GM12892 (cell line): ENCODE data around the gene IL2RA.

Source experiments
- POLR2A ChIP-seq: IDR thresholded peaks from 2 replicates; pipeline ENCODE4 v1.6.1; 2011; ENCODE audit warnings: low read depth, low read length, control low read depth
- POLR2AphosphoS5 ChIP-seq: IDR thresholded peaks from 2 replicates; pipeline ENCODE4 v1.6.1; 2011; ENCODE audit warnings: low read depth, low read length, control low read depth
- TAF1 ChIP-seq: IDR thresholded peaks from 2 replicates; pipeline ENCODE4 v1.6.1; 2011; ENCODE audit warnings: low read depth, mild to moderate bottlenecking, control low read depth, low read length, borderline replicate concordance

- TF ChIP-seq TAF1 = no peak
- TF ChIP-seq POLR2A = no peak
- no peak for TF ChIP-seq POLR2AphosphoS5
Observed at GRCh38 chr10:5985029-5985428, 77.1 kb downstream of the IL2RA start.
